Stimulated activated CD8-positive, alpha-beta memory T cell treated with anti-CD3 and anti-CD28 coated beads, Interleukin-2, amount 100 ng/mL, for 1 hour (primary cell): ENCODE data around the gene RAD18.

ENCODE experiments used
- DNase-seq, 2 donors: peaks; one replicate each; pipeline ENCODE4 v3.0.0-alpha.2; 2020; ENCODE audit warnings: low read depth in 2 of 2

The RAD18 gene

GRCh38 chr3:8865697-8866096 lies 97.6 kb downstream of the RAD18 start:
- no peak for DNase-seq

GRCh38 chr3:8864402-8865350 lies 98.6 kb downstream of the RAD18 start:
- no peak for DNase-seq

GRCh38 chr3:8863891-8864290 lies 99.4 kb downstream of the RAD18 start:
- no peak for DNase-seq

- DNase-seq: no peak
These were observed 105.4 kb downstream of the RAD18 start for GRCh38 chr3:8857720-8858367.

- DNase-seq: no peak
These were observed 106.6 kb downstream of the RAD18 start for GRCh38 chr3:8856721-8857120.

- DNase-seq: no peak
These were observed 107.2 kb downstream of the RAD18 start for GRCh38 chr3:8856071-8856470.

GRCh38 chr3:8854656-8855055 lies 108.6 kb downstream of the RAD18 start:
- no peak for DNase-seq

- DNase-seq: no peak
These were observed 110.2 kb downstream of the RAD18 start for GRCh38 chr3:8853081-8853480.

GRCh38 chr3:8852511-8852910 lies 110.8 kb downstream of the RAD18 start:
- DNase-seq: no peak

GRCh38 chr3:8851703-8852102 lies 111.6 kb downstream of the RAD18 start:
- DNase-seq: no peak

- DNase-seq: no peak
These were observed 114.6 kb downstream of the RAD18 start for GRCh38 chr3:8848696-8849131.

GRCh38 chr3:8847317-8847716 lies 116.0 kb downstream of the RAD18 start:
- DNase-seq: no peak

- no peak for DNase-seq
These were observed 117.1 kb downstream of the RAD18 start for GRCh38 chr3:8846176-8846575.

GRCh38 chr3:8845641-8846040 lies 117.6 kb downstream of the RAD18 start:
- DNase-seq: no peak

- no peak for DNase-seq
These were observed 119.9 kb downstream of the RAD18 start for GRCh38 chr3:8843347-8843746.

GRCh38 chr3:8842293-8842692 lies 121.0 kb downstream of the RAD18 start:
- no peak for DNase-seq

GRCh38 chr3:8841472-8841871 lies 121.8 kb downstream of the RAD18 start:
- no peak for DNase-seq

- no peak for DNase-seq
These were observed 122.7 kb downstream of the RAD18 start for GRCh38 chr3:8840556-8840955.

GRCh38 chr3:8839607-8840325 lies 123.5 kb downstream of the RAD18 start:
- no peak for DNase-seq

- DNase-seq: no peak
These were observed 124.4 kb downstream of the RAD18 start for GRCh38 chr3:8838765-8839423.

- DNase-seq: no peak
These were observed 125.0 kb downstream of the RAD18 start for GRCh38 chr3:8838234-8838633.

GRCh38 chr3:8837162-8837561 lies 126.1 kb downstream of the RAD18 start:
- no peak for DNase-seq
